OCI-LY1 (cell line): ENCODE results near the gene HACL1.

Source experiments
- H2AFZ ChIP-seq: fragments of 200-600 bp; sonication (generic), shearing (Covaris generic); 2 replicates; pipeline ENCODE4 v1.6.0; 2014; ENCODE audit warnings: antibody characterized with exemption, mild to moderate bottlenecking, low read length
- H3F3A ChIP-seq: fragments of 200-600 bp; sonication (generic), shearing (Covaris generic); 2 replicates; pipeline ENCODE4 v1.6.0; 2014; ENCODE audit warnings: mild to moderate bottlenecking, antibody characterized with exemption, low read length, moderate library complexity; ENCODE audit not compliant: insufficient read depth
- H3K27ac ChIP-seq: fragments of 200-600 bp; sonication (generic); 2 replicates; pipeline ENCODE4 v1.5.1; 2014; ENCODE audit warnings: low read length, mixed run types, mild to moderate bottlenecking, low read depth; ENCODE audit not compliant: poor library complexity, severe bottlenecking
- H3K27me3 ChIP-seq: fragments of 200-600 bp; sonication (generic); 2 replicates; pipeline ENCODE4 v1.6.0; 2014; ENCODE audit warnings: antibody characterized with exemption, mild to moderate bottlenecking, low read length, moderate library complexity; ENCODE audit not compliant: insufficient read depth
- H3K36me3 ChIP-seq: fragments of 200-600 bp; sonication (generic); 2 replicates; pipeline ENCODE4 v1.6.1; 2014; ENCODE audit warnings: mild to moderate bottlenecking, antibody characterized with exemption, low read length, moderate library complexity, mixed read lengths; ENCODE audit not compliant: insufficient read depth
- H3K4me1 ChIP-seq: fragments of 200-600 bp; sonication (generic); 2 replicates; pipeline ENCODE4 v1.5.1; 2014; ENCODE audit warnings: mild to moderate bottlenecking, low read length, moderate library complexity; ENCODE audit not compliant: insufficient read depth, severe bottlenecking
- H3K4me2 ChIP-seq: fragments of 200-600 bp; sonication (generic), shearing (Covaris generic); 2 replicates; pipeline ENCODE4 v1.6.1; 2014; ENCODE audit warnings: low read length
- H3K4me3 ChIP-seq: fragments of 200-600 bp; sonication (generic); 2 replicates; pipeline ENCODE4 v1.5.1; 2014; ENCODE audit warnings: low read length, low read depth, mild to moderate bottlenecking, mixed read lengths; ENCODE audit not compliant: poor library complexity, severe bottlenecking
- H3K79me2 ChIP-seq: fragments of 200-600 bp; shearing (Covaris generic); 2 replicates; pipeline ENCODE4 v1.6.1; 2016; ENCODE audit warnings: mixed run types, low read length, mixed read lengths; ENCODE audit not compliant: insufficient read depth
- H3K9ac ChIP-seq: fragments of 200-600 bp; sonication (generic), shearing (Covaris generic); 2 replicates; pipeline ENCODE4 v1.6.1; 2014; ENCODE audit warnings: mild to moderate bottlenecking, low read length, mixed read lengths
- H3K9me2 ChIP-seq: fragments of 200-600 bp; sonication (generic), shearing (Covaris generic); 2 replicates; pipeline ENCODE4 v1.6.1; 2014; ENCODE audit warnings: low read depth, mild to moderate bottlenecking, low read length, mixed read lengths
- H3K9me3 ChIP-seq: fragments of 200-600 bp; shearing (Covaris generic); 2 replicates; pipeline ENCODE4 v1.6.1; 2014; ENCODE audit warnings: low read length, mixed read lengths
- H4K20me1 ChIP-seq: fragments of 200-600 bp; sonication (generic), shearing (Covaris generic); 2 replicates; pipeline ENCODE4 v1.6.0; 2016; ENCODE audit warnings: mild to moderate bottlenecking, low read length; ENCODE audit not compliant: insufficient read depth
- CTCF ChIP-seq: fragments of 200-600 bp; sonication (generic), shearing (Covaris generic); IDR thresholded peaks from 2 replicates; pipeline ENCODE4 v1.5.1; 2017; ENCODE audit warnings: mild to moderate bottlenecking, antibody characterized with exemption, low read length, moderate library complexity, mixed read lengths
- EZH2 ChIP-seq: fragments of 200-600 bp; sonication (generic), shearing (Covaris generic); IDR thresholded peaks from 2 replicates; pipeline ENCODE4 v1.8.0; 2017; ENCODE audit warnings: borderline replicate concordance, mixed run types, mild to moderate bottlenecking, antibody characterized with exemption, low read length, moderate library complexity, mixed read lengths

HACL1 gene

GRCh38 chr3:15523660-15524417 is 77.5 kb downstream of the HACL1 start:
- Histone ChIP-seq H3K4me3 (no peak overlapping the region), H3K9me2 (no peaks in the 10 kb centered on the region), H3F3A (no peaks in the 10 kb centered on the region)

GRCh38 chr3:15522016-15522415 is 79.4 kb downstream of the HACL1 start:
- Histone ChIP-seq H3F3A (no peaks in the 10 kb centered on the region), H3K36me3 (no peaks in the 10 kb centered on the region), H2AFZ (no peak overlapping the region), H3K4me2 (no peak overlapping the region), H3K9me3 (no peaks in the 10 kb centered on the region), H3K9me2 (no peaks in the 10 kb centered on the region), H4K20me1 (no peaks in the 10 kb centered on the region), H3K4me3 (no peak overlapping the region), H3K9ac (no peak overlapping the region), H3K27ac (no peak overlapping the region), H3K79me2 (no peaks in the 10 kb centered on the region), H3K4me1 (peaks cover 5% of the 10 kb centered on the region), H3K27me3 (0 out of 2 replicates have a peak, but pooled peaks cover 3% of the 10 kb centered on the region)
- TF ChIP-seq CTCF (no peak), EZH2 (no peak)

More at GRCh38 chr3:15523660-15524417, 77.5 kb downstream of the HACL1 start:
- Histone ChIP-seq H2AFZ (no peak overlapping the region), H3K79me2 (no peaks in the 10 kb centered on the region), H3K36me3 (no peaks in the 10 kb centered on the region), H3K27me3 (0 out of 2 replicates have a peak, but pooled peaks cover 3% of the 10 kb centered on the region), H3K4me2 (no peak overlapping the region), H3K9ac (no peak overlapping the region), H3K4me1 (no peaks in the 10 kb centered on the region), H3K9me3 (no peaks in the 10 kb centered on the region), H3K27ac (no peak overlapping the region), H4K20me1 (no peaks in the 10 kb centered on the region)
- no peak for TF ChIP-seq CTCF
- TF ChIP-seq EZH2 = no peak

- Histone ChIP-seq H3K4me3 (no peak within 1 kb of the TSS), H3K27ac (no peak within 1 kb of the TSS), H2AFZ (no peak within 1 kb of the TSS), H3K9ac (no peak within 1 kb of the TSS), H3K79me2 (no peaks in the 10 kb centered on the region), H3K4me1 (peaks cover 8% of the 10 kb centered on the region), H3F3A (no peaks in the 10 kb centered on the region), H3K27me3 (0 out of 2 replicates have a peak, but pooled peaks cover 3% of the 10 kb centered on the region), H3K36me3 (no peaks in the 10 kb centered on the region), H3K9me3 (no peaks in the 10 kb centered on the region), H4K20me1 (no peaks in the 10 kb centered on the region), H3K4me2 (no peak within 1 kb of the TSS), H3K9me2 (no peaks in the 10 kb centered on the region)
- no peak for TF ChIP-seq CTCF
- TF ChIP-seq EZH2 = no peak
Measured at GRCh38 chr3:15521573-15521965, 79.8 kb downstream of the HACL1 start, which contains the start of gene COLQ. TSS of gene COLQ (minus strand) at chr3:15521706. CDS start at chr3:15521625, 81 bp downstream.
